Endothelial cell of umbilical vein (primary cell): ENCODE data around the gene NGEF. TPM values are rescaled to one million over a fixed set of nuclear protein-coding genes. Genes with fewer than 3 reads are reported as not detected.

Experiments
- BruUV-seq: library from RNA; stranded (reverse); fragments of 400-500 nt; replicated peaks from 2 replicates; lab custom pipeline; 2021; lab: Mats Ljungman, UMichigan
- CTCF ChIA-PET: fragments of 300-600, 350-600 bp; sonication (Branson Sonifier 250); formaldehyde crosslinking; loops from one replicate; lab custom pipeline; 2021; ENCODE audit warnings: antibody characterized with exemption, inconsistent platforms; lab: Charles Lee
- POLR2A ChIA-PET: fragments of 300-600, 350-600 bp; sonication (Branson Sonifier 250); formaldehyde crosslinking; loops from one replicate; lab custom pipeline; 2021; ENCODE audit warnings: antibody characterized with exemption, inconsistent platforms; lab: Charles Lee
- DNase-seq: peaks from one replicate; pipeline ENCODE4 v3.0.0-alpha.2; 2011; ENCODE audit warnings: low read depth, low spot score
- FAIRE-seq: peaks from 2 replicates; lab custom pipeline; 2011; peaks lifted over from hg19 to GRCh38; lab: Jason Lieb, UNC
- H2AFZ ChIP-seq: 2 replicates; pipeline ENCODE4 v1.6.0; 2012; ENCODE audit warnings: low read depth, low read length, control low read depth, inconsistent platforms
- H3K27ac ChIP-seq: 2 replicates; pipeline ENCODE4 v1.5.1; 2011; ENCODE audit warnings: low read depth, mild to moderate bottlenecking, control low read depth, low read length, moderate library complexity; ENCODE audit not compliant: insufficient read depth
- H3K27me3 ChIP-seq, 2 experiments: 2 replicates each; pipeline versions ENCODE4 v1.6.0 to v1.6.1; 2011; ENCODE audit warnings: low read length in 2 of 2, mixed read lengths in 1 of 2; ENCODE audit not compliant: control insufficient read depth in 2 of 2, insufficient read depth in 2 of 2
- H3K36me3 ChIP-seq, 2 experiments: 2 replicates in 1 of 2; 3 replicates in 1 of 2; pipeline ENCODE4 v1.5.1; 2011; ENCODE audit warnings: low read length in 2 of 2, mild to moderate bottlenecking in 1 of 2, moderate library complexity in 1 of 2; ENCODE audit not compliant: control insufficient read depth in 2 of 2, insufficient read depth in 2 of 2; ENCODE audit errors: extremely low read depth in 1 of 2
- H3K4me1 ChIP-seq: 3 replicates; pipeline ENCODE4 v1.5.1; 2011; ENCODE audit warnings: mild to moderate bottlenecking, low read length; ENCODE audit not compliant: control insufficient read depth, insufficient read depth; ENCODE audit errors: extremely low read depth
- H3K4me2 ChIP-seq: 2 replicates; pipeline ENCODE4 v1.6.1; 2011; ENCODE audit warnings: low read length, control low read depth, mixed read lengths; ENCODE audit not compliant: insufficient read depth
- H3K4me3 ChIP-seq, 3 experiments: fragments of 200-600 bp in 1 of 3; sonication (generic), shearing (Covaris generic) in 1 of 3; replicated peaks in 1 of 3; 2 replicates each; pipeline ENCODE4 v1.5.1; 2011 to 2016; ENCODE audit warnings: control low read depth in 3 of 3, low read length in 3 of 3, mild to moderate bottlenecking in 2 of 3, inconsistent platforms in 1 of 3, low read depth in 1 of 3, moderate library complexity in 1 of 3; ENCODE audit not compliant: insufficient read depth in 1 of 3
- H3K79me2 ChIP-seq: 2 replicates; pipeline ENCODE4 v1.6.0; 2012; ENCODE audit warnings: low read length, inconsistent platforms; ENCODE audit not compliant: control insufficient read depth, insufficient read depth
- H3K9ac ChIP-seq: replicated peaks from 2 replicates; pipeline ENCODE3; 2011; ENCODE audit warnings: low read length, control low read depth; ENCODE audit not compliant: insufficient read depth; ENCODE audit errors: extremely low read depth
- H3K9me1 ChIP-seq: replicated peaks from 3 replicates; pipeline ENCODE4 v1.6.0; 2011; ENCODE audit warnings: mild to moderate bottlenecking, low read length; ENCODE audit not compliant: control insufficient read depth, insufficient read depth; ENCODE audit errors: extremely low read depth
- H3K9me3 ChIP-seq: replicated peaks from 2 replicates; pipeline ENCODE4 v1.5.1; 2012; ENCODE audit warnings: low read length, inconsistent platforms; ENCODE audit not compliant: control insufficient read depth, insufficient read depth
- H4K20me1 ChIP-seq: replicated peaks from 2 replicates; pipeline ENCODE3; 2011; ENCODE audit warnings: mild to moderate bottlenecking, low read length; ENCODE audit not compliant: control insufficient read depth, insufficient read depth; ENCODE audit errors: extremely low read depth
- EZH2 ChIP-seq: IDR thresholded peaks from 2 replicates; pipeline ENCODE4 v1.6.1; 2012; ENCODE audit warnings: borderline replicate concordance, low read depth, mild to moderate bottlenecking, moderate library complexity, low read length, inconsistent platforms; ENCODE audit not compliant: severe bottlenecking
- FOS ChIP-seq: IDR thresholded peaks from 2 replicates; pipeline ENCODE4 v1.6.1; 2011; ENCODE audit warnings: mild to moderate bottlenecking, low read length, moderate library complexity, borderline replicate concordance; ENCODE audit not compliant: insufficient read depth
- GATA2 ChIP-seq: IDR thresholded peaks from 2 replicates; pipeline ENCODE4 v1.7.0; 2011; ENCODE audit warnings: low read depth, mild to moderate bottlenecking, moderate library complexity, mixed read lengths, low read length; ENCODE audit not compliant: insufficient read length, insufficient read depth
- JUN ChIP-seq: IDR thresholded peaks from 2 replicates; pipeline ENCODE4 v1.6.1; 2011; ENCODE audit warnings: borderline replicate concordance, low read depth; ENCODE audit not compliant: insufficient read length, insufficient read depth
- POLR2AphosphoS5 ChIP-seq: IDR thresholded peaks from 2 replicates; pipeline ENCODE4 v1.6.1; 2012; ENCODE audit warnings: low read depth, mild to moderate bottlenecking, control low read depth, low read length, moderate library complexity; ENCODE audit not compliant: insufficient read depth
- dilution Hi-C: fragments of 300-500 bp; cut with MboI; formaldehyde crosslinking; loops from one replicate; pipeline ENCODE4 v1.15.0; 2019; ENCODE audit warnings: low sequenced_read_pairs; ENCODE audit not compliant: extremely low pct_ligation_motif_present
- intact Hi-C: fragments of 100-400 bp; cut with micrococcal nuclease; formaldehyde crosslinking; loops from one replicate; pipeline ENCODE4 v1.10.0; 2022
- polyA plus RNA-seq, 4 experiments: library from polyadenylated mRNA; depleted of rRNA in 3 of 4; stranded (reverse) in 3 of 4; unstranded in 1 of 4; fragments of >200 nt; gene quantifications; 2 replicates each; pipeline versions ENCODE4 v1.2.1 to v1.2.3, GENCODE V29; 2011 to 2012; ENCODE audit warnings: missing spikeins in 1 of 4
- total RNA-seq: library from RNA; stranded (reverse); gene quantifications from 2 replicates; pipeline ENCODE4 v1.2.3, GENCODE V29; 2021

The NGEF gene
- total and polyA plus RNA-seq, 2 donors (not counting 3 experiments of a cell fraction or from before 2014, with no cell fraction given) = 0.22 to 0.41 TPM

- no peaks in the 10 kb centered on the region for H3K9me1 ChIP-seq
- intact Hi-C loops = no loop called here
- H3K36me3 ChIP-seq = no peaks in the 10 kb centered on the region
- H3K4me3 ChIP-seq = no peak overlapping the region
- no peak for TF ChIP-seq FOS
- H4K20me1 ChIP-seq = no peaks in the 10 kb centered on the region
- peaks cover 36 to 50% of the 10 kb centered on the region in 2 experiments for H3K27me3 ChIP-seq
- ChIA-PET POLR2A (no interaction called here), CTCF (no interaction called here)
- no peak overlapping the region for H3K27ac ChIP-seq
- DNase-seq (no peak), FAIRE-seq (no peak)
- peaks cover 3% of the 10 kb centered on the region for H3K4me1 ChIP-seq
- no TSS peak for BruUV-seq
- H3K9me3 ChIP-seq = no peaks in the 10 kb centered on the region
- no peak overlapping the region for H3K9ac ChIP-seq
- H3K79me2 ChIP-seq = no peaks in the 10 kb centered on the region
- H3K4me2 ChIP-seq = no peak overlapping the region
- dilution Hi-C loops = no loop called here
- H2AFZ ChIP-seq = no peak overlapping the region
Observed at GRCh38 chr2:232930059-232930400, 83.0 kb downstream of the NGEF start.

DNA sequence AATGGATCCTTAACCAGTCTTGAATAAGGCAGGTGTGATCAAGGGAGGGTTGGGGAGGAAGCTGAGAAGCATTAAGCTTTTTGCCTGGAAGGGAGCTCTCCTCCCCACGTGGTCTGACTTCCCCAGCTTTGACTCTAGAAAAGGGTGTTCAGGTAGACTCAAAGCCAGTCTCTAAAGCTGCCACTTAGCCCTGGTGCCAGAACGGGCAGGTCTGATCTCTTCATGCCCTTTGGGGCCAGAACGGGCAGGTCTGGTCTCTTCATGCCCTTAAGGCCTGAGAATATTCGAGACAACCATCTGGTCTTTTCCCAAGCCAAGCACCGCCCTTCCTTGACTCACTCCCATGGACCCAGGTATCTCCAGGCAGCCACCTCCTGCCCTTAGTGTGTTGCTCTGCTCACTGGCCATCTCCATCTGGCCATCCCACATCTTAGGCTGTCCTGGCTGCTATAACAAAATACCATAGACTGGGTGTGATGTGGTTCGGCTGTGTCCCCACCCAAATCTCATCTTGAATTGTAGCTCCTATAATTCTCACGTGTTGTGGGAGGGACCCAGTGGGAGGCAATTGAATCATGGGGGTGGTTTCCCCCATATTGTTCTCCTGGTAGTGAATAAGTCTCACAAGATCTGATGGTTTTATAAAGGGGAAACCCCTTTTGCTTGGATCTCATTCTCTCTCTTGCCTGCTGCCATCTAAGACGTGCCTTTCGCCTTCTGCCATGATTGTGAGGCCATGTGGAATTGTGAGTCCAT is 83.6 kb downstream of the NGEF start:
- H3K9ac ChIP-seq = no peak overlapping the region
- no peaks in the 10 kb centered on the region for H3K9me1 ChIP-seq
- TF ChIP-seq GATA2 (no peak), JUN (no peak), EZH2 (no peak), POLR2AphosphoS5 (no peak)
- no peak overlapping the region for H2AFZ ChIP-seq
- POLR2A ChIA-PET = interaction anchor here (0.6 kb wide), 1 partner anchor 185 kb away, joined by 4 read pairs; no protein-coding TSS in a partner anchor
- intact Hi-C loops = no loop called here
- H3K4me1 ChIP-seq = peaks cover 3% of the 10 kb centered on the region
- CTCF ChIA-PET = interaction anchor here (1.1 kb wide), 1 partner anchor 54 kb away, joined by 3 read pairs; no protein-coding TSS in a partner anchor
- H3K27me3 ChIP-seq = peaks cover 37 to 50% of the 10 kb centered on the region in 2 experiments
- no peaks in the 10 kb centered on the region for H3K36me3 ChIP-seq
- no peak overlapping the region for H3K4me3 ChIP-seq
- no peak overlapping the region for H3K4me2 ChIP-seq
- no peak for DNase-seq
- no TSS peak for BruUV-seq
- dilution Hi-C loops = no loop called here
- H4K20me1 ChIP-seq = no peaks in the 10 kb centered on the region
- no peaks in the 10 kb centered on the region for H3K9me3 ChIP-seq
- peak; percentile 28 for FAIRE-seq
- no peak overlapping the region for H3K27ac ChIP-seq
- no peaks in the 10 kb centered on the region for H3K79me2 ChIP-seq
